Karpas-422 (cell line): ENCODE results near the gene RALGAPB. TPM values are rescaled to one million over a fixed set of nuclear protein-coding genes. Genes with fewer than 3 reads are reported as not detected.
"Not testable (repeated sequence)": the region's sequence is repeated elsewhere in the genome, so short reads cannot be mapped to it uniquely, and the experiment has no call there.

Experiments used
- DNase-seq: peaks from one replicate; pipeline ENCODE4 v3.0.0-alpha.2; 2015
- H2AFZ ChIP-seq: fragments of 200-600 bp; sonication (generic); 2 replicates; pipeline ENCODE4 v1.6.1; 2014; ENCODE audit warnings: antibody characterized with exemption, low read length, mixed read lengths
- H3K27ac ChIP-seq: fragments of 200-600 bp; sonication (generic); 2 replicates; pipeline ENCODE4 v1.5.1; 2014; ENCODE audit warnings: mild to moderate bottlenecking, low read length, moderate library complexity
- H3K27me3 ChIP-seq: fragments of 200-600 bp; sonication (generic); 2 replicates; pipeline ENCODE4 v1.6.1; 2014; ENCODE audit warnings: low read length, mixed read lengths
- H3K36me3 ChIP-seq: fragments of 200-600 bp; sonication (generic); 2 replicates; pipeline ENCODE4 v1.6.1; 2014; ENCODE audit warnings: low read length, mixed read lengths; ENCODE audit not compliant: insufficient read depth
- H3K4me1 ChIP-seq: fragments of 200-600 bp; sonication (generic); 2 replicates; pipeline ENCODE4 v1.6.1; 2014; ENCODE audit warnings: mild to moderate bottlenecking, low read length, mixed read lengths
- H3K4me2 ChIP-seq: fragments of 200-600 bp; sonication (generic); 2 replicates; pipeline ENCODE4 v1.6.1; 2014; ENCODE audit warnings: low read length, low read depth, mild to moderate bottlenecking; ENCODE audit not compliant: poor library complexity, severe bottlenecking
- H3K4me3 ChIP-seq: fragments of 200-600 bp; sonication (generic); 2 replicates; pipeline ENCODE4 v1.5.1; 2014; ENCODE audit warnings: mild to moderate bottlenecking, antibody characterized with exemption, low read length, mixed read lengths
- H3K79me2 ChIP-seq: fragments of 200-600 bp; sonication (generic); 2 replicates; pipeline ENCODE4 v1.6.1; 2014; ENCODE audit warnings: mild to moderate bottlenecking, low read length, mixed read lengths
- H3K9ac ChIP-seq: fragments of 200-600 bp; sonication (generic); 2 replicates; pipeline ENCODE4 v1.6.0; 2014; ENCODE audit warnings: low read length
- H3K9me2 ChIP-seq: fragments of 200-600 bp; sonication (generic), shearing (Covaris generic); replicated peaks from 2 replicates; pipeline ENCODE4 v1.6.0; 2014; ENCODE audit warnings: mild to moderate bottlenecking, low read length, moderate library complexity; ENCODE audit not compliant: insufficient read depth
- H3K9me3 ChIP-seq: fragments of 300-700, 200-600 bp; sonication (generic); 2 replicates; pipeline ENCODE4 v1.6.1; 2014; ENCODE audit warnings: low read length, mixed read lengths
- H4K20me1 ChIP-seq: fragments of 200-600 bp; sonication (generic); 2 replicates; pipeline ENCODE4 v1.6.1; 2014; ENCODE audit warnings: mild to moderate bottlenecking, antibody characterized with exemption, low read length, low read depth; ENCODE audit not compliant: insufficient read depth
- total RNA-seq: library from RNA; depleted of rRNA; stranded (reverse); fragments of >200 nt; shearing (Covaris generic); gene quantifications from 2 replicates; pipeline ENCODE4 v1.2.3, GENCODE V29; 2014; ENCODE audit warnings: low replicate concordance

RALGAPB gene
- total RNA-seq, 1 experiment from 2014 or later, result 58.6 TPM

DNA sequence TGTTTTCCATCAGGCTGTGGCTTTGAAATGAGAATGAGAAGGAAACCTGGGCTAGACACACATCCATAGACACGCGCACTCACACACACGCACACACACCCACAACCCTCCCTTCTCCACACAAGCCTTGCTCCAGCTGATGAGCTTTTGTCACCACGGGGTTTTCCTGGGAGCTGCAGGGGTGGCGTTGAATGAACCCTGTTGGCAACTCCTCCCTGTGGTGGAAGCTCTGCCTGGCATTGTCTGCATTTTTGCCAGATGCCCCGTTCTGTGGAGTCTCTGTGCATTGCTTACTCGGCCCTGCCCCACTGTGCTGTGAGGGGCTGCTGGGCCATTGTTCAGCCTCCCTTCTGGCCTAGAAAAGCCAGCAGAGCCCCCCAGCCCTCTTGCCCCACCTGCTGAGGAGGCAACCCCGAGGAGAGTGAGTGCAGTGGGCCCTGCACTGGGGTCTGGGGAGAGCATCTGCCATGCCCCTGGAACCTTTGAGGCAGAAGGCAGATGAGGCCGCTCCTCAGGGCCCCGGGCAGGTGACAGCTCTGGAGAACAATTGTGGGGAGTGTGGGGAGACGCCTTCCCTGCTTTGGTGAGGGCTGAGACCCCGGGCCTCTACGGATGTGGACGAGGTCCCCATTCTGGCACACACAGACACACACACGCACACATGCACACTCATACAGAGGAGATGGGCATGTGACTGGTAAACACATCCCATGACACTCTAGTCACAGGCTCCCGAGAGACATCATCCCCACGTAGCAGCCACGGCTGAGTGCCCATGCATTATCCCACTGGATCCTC is 118.2 kb downstream of the RALGAPB start:
- Histone ChIP-seq H2AFZ (no peak overlapping the region), H3K27ac (no peak overlapping the region), H4K20me1 (no peaks in the 10 kb centered on the region)

DNA sequence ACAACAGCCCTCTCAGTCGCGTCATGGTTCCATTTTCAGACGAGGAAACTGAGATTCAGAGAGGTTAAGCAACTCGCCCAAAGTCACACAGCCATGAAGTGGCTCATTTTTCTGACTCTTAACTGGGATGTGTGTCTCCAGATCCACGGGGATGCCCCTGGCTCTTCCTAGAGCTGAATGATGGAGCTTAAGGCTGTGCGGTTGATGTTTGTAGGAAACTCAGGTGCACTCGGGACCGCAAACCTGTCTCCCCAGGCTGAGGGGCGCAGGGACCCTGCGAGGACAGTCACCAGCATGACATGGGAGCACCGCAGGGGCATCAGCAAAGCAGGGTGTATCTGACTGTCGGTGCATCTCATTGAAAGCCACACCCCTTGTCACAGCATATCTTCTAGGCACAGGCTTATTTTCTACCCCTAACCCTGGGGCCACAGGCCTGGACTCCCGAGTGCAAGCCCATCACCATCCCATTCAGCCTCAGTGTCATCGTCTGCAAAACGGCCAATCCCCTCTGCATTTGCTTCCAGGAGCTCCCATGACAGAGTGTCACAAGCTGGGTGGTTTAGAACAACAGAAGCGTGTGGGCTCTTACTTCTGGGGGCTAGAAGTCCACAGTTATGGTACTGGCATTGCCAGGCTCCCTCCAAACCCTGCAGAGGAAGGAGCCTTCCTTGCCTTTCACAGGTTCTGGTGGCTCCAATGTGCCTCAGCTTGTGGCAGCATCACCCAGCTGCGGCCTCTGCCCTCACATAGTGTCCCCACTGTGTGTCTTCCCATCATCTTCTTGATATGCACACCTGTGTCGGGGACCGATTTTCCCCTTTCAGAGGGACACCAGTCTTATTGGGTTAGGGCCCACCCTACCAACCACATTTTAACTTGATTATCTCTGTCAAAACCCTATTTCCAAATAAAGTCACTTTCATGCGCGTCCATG is 119.1 kb downstream of the RALGAPB start:
- no peak for DNase-seq
- Histone ChIP-seq H3K79me2 (no peaks in the 10 kb centered on the region), H2AFZ (no peak overlapping the region), H3K27ac (no peak overlapping the region), H3K4me1 (no peaks in the 10 kb centered on the region), H3K4me3 (no peak overlapping the region), H3K36me3 (no peaks in the 10 kb centered on the region), H3K9ac (no peak overlapping the region), H3K9me2 (no peaks in the 10 kb centered on the region), H3K4me2 (no peak overlapping the region), H3K27me3 (no peaks in the 10 kb centered on the region), H4K20me1 (no peaks in the 10 kb centered on the region), H3K9me3 (no peaks in the 10 kb centered on the region)

More for the DNA sequence above, 118.2 kb downstream of the RALGAPB start:
- DNase-seq, result no peak
- no peak overlapping the region for H3K9ac ChIP-seq
- no peaks in the 10 kb centered on the region for H3K79me2 ChIP-seq
- no peaks in the 10 kb centered on the region for H3K9me2 ChIP-seq
- H3K27me3 ChIP-seq, result no peaks in the 10 kb centered on the region
- H3K4me3 ChIP-seq, result no peak overlapping the region
- no peaks in the 10 kb centered on the region for H3K36me3 ChIP-seq
- no peaks in the 10 kb centered on the region for H3K4me1 ChIP-seq
- no peaks in the 10 kb centered on the region for H3K9me3 ChIP-seq
- H3K4me2 ChIP-seq, result no peak overlapping the region

DNA sequence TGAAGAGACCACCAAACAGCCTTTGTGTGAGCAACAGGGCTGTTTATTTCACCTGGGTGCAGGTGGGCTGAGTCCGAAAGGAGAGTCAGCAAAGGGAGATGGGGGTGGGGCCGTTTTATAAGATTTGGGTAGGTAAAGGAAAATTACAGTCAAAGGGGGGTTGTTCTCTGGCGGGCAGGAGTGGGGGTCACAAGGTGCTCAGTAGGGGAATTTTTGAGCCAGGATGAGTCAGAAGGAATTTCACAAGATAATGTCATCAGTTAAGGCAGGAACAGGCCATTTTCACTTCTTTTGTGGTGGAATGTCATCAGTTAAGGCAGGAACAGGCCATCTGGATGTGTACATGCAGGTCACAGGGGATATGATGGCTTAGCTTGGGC is 119.8 kb downstream of the RALGAPB start:
- not testable (repeated sequence) for H3K4me3 ChIP-seq, H3K4me1 ChIP-seq, H3K27me3 ChIP-seq

DNA sequence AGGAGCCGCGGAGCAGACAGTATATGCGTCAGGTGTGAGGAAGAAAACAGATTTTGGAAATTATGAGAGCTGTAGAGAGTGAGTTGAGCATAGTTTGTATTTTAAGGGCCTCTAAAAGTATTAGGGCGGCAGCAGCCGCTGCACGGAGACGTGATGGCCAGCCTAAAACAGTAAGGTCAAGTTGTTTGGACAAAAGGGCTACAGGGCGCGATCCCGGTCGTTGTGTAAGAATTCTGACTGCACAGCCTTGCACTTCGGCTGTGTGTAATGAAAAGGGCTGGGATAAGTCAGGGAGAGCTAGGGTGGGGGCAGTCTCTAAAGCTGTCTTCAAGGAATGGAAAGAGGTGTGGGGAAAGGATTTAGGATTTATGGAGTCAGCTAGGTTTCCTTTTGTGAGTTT is 121.6 kb downstream of the RALGAPB start:
- DNase-seq, H3K4me2 ChIP-seq, H4K20me1 ChIP-seq, H3K9me2 ChIP-seq, H3K27ac ChIP-seq, H2AFZ ChIP-seq, H3K79me2 ChIP-seq, H3K9me3 ChIP-seq, H3K9ac ChIP-seq, H3K4me3 ChIP-seq, H3K27me3 ChIP-seq, H3K36me3 ChIP-seq, H3K4me1 ChIP-seq: not testable (repeated sequence)

More for the DNA sequence above, 119.8 kb downstream of the RALGAPB start:
- not testable (repeated sequence) for H3K79me2 ChIP-seq, H3K4me2 ChIP-seq, H3K9me3 ChIP-seq, H3K36me3 ChIP-seq, H2AFZ ChIP-seq, DNase-seq, H3K9me2 ChIP-seq, H4K20me1 ChIP-seq, H3K27ac ChIP-seq, H3K9ac ChIP-seq

DNA sequence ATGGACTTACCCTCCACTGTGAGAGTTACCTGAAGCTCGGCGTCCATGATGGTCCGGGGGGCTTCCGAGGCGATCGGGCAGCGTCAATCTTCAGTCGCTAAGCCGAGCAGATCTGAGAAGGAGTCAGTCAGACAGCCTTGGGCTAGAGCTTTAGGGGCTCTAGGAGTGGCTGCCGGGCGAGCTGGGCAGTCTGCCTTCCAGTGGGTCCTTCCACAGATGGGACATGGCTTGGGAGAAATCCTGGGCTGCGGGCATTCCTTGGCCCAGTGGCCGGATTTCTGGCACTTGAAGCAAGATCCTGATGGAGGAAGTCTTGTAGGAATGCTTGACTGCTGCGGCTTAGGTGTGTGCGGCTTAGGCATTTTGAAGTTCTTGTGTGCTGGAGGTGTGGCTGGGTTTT is 123.2 kb downstream of the RALGAPB start:
- not testable (repeated sequence) for H3K9ac ChIP-seq, H3K79me2 ChIP-seq, H3K4me3 ChIP-seq, H3K36me3 ChIP-seq, DNase-seq, H2AFZ ChIP-seq, H3K27me3 ChIP-seq, H3K27ac ChIP-seq, H3K4me2 ChIP-seq, H3K9me3 ChIP-seq, H4K20me1 ChIP-seq, H3K9me2 ChIP-seq, H3K4me1 ChIP-seq

DNA sequence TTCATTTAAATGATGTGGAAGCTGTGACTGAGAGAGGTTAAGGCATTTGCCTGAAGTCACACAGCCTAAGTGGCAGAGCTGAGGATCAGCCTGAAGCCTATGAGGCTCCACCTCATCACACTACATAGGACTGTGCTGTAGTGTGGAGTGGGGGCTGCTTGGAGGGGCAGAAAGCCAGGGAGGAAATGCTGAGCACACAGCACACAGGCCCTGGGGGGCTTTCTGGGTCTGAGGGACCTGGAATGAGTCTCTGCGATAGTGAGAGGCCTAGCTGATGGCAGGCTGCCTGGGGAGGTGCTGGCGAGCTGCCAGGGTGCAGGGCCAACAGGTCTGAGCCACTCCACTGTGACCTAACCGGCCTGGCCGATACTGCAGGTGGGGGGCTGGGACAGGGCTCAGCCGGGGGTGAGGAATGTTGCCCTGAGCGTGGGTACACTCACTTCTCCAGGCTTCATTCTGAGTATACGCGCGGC is 126.8 kb downstream of the RALGAPB start:
- Histone ChIP-seq H2AFZ (no peak overlapping the region), H3K9me3 (no peaks in the 10 kb centered on the region), H3K9ac (no peak overlapping the region), H3K9me2 (no peaks in the 10 kb centered on the region), H3K79me2 (no peaks in the 10 kb centered on the region), H3K27ac (no peak overlapping the region), H3K27me3 (no peaks in the 10 kb centered on the region), H3K4me3 (no peak overlapping the region), H3K4me1 (peaks cover 4% of the 10 kb centered on the region; the same call in 1 of the 2 replicates), H3K4me2 (no peak overlapping the region), H3K36me3 (no peaks in the 10 kb centered on the region), H4K20me1 (no peaks in the 10 kb centered on the region)
- no peak for DNase-seq

DNA sequence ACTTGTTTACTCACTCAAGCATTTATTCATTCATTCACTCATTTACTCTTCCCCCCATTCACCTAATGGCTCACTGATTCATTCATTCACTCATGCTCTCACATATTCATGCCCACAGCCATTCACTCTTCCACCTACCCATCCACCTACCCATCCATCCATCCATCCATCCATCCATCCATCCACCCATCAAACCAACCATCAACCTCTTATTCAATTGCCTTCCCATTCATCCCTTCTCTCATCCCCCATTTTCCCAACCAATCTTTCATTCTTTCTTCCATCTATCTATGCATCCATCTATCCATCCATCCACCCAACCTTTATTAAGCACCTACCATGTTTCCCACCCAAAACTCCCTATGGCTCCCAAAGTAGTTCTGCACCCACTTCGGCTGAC is 127.4 kb downstream of the RALGAPB start:
- Histone ChIP-seq H3K9me3 (no peaks in the 10 kb centered on the region), H3K79me2 (no peaks in the 10 kb centered on the region), H3K27me3 (no peaks in the 10 kb centered on the region), H3K4me2 (no peak overlapping the region), H4K20me1 (no peaks in the 10 kb centered on the region), H3K4me3 (no peak overlapping the region), H3K9ac (no peak overlapping the region), H2AFZ (no peak overlapping the region), H3K4me1 (peaks cover 4% of the 10 kb centered on the region; the same call in 1 of the 2 replicates), H3K9me2 (no peaks in the 10 kb centered on the region), H3K27ac (no peak overlapping the region), H3K36me3 (no peaks in the 10 kb centered on the region)
- no peak for DNase-seq
